HG03097 (cell line): ENCODE data around the gene IKZF3.
"Not testable (repeated sequence)": the region's sequence is repeated elsewhere in the genome, so short reads cannot be mapped to it uniquely, and the experiment has no call there.

Experiments used
- ATAC-seq: cut with Tn5 transposase; IDR thresholded peaks from one replicate; pipeline ENCODE4 v1.9.1; 2021; ENCODE audit not compliant: unreplicated experiment, low FRiP score

The IKZF3 gene

GRCh38 chr17:39861235-39861634, 2.9 kb downstream of the IKZF3 start:
- no peak for ATAC-seq

- ATAC-seq = not testable (repeated sequence)
Measured at GRCh38 chr17:39855911-39856649, 8.0 kb downstream of the IKZF3 start.

- ATAC-seq = no peak
Measured at GRCh38 chr17:39854909-39855308, 9.2 kb downstream of the IKZF3 start.

GRCh38 chr17:39852239-39852638, 11.9 kb downstream of the IKZF3 start:
- no peak for ATAC-seq

GRCh38 chr17:39850186-39850585, 13.9 kb downstream of the IKZF3 start:
- not testable (repeated sequence) for ATAC-seq

GRCh38 chr17:39848600-39848999, 15.5 kb downstream of the IKZF3 start:
- ATAC-seq = no peak

- no peak for ATAC-seq
Measured at GRCh38 chr17:39846205-39846604, 17.9 kb downstream of the IKZF3 start.

GRCh38 chr17:39845052-39845846, 18.9 kb downstream of the IKZF3 start:
- ATAC-seq = no peak

- ATAC-seq = no peak
Measured at GRCh38 chr17:39841134-39841683, 22.9 kb downstream of the IKZF3 start.

GRCh38 chr17:39838784-39839183, 25.3 kb downstream of the IKZF3 start:
- no peak for ATAC-seq

GRCh38 chr17:39838057-39838456, 26.1 kb downstream of the IKZF3 start:
- ATAC-seq = no peak

GRCh38 chr17:39836117-39836516, 28.0 kb downstream of the IKZF3 start:
- ATAC-seq = no peak

- no peak for ATAC-seq
Measured at GRCh38 chr17:39835038-39835786, 28.9 kb downstream of the IKZF3 start.

- no peak for ATAC-seq
Measured at GRCh38 chr17:39834017-39834416, 30.1 kb downstream of the IKZF3 start.

- ATAC-seq = no peak
Measured at GRCh38 chr17:39831588-39831987, 32.5 kb downstream of the IKZF3 start.

- ATAC-seq = no peak
Measured at GRCh38 chr17:39828443-39828842, 35.7 kb downstream of the IKZF3 start.

- no peak for ATAC-seq
Measured at GRCh38 chr17:39826334-39826733, 37.8 kb downstream of the IKZF3 start.

- ATAC-seq = no peak
Measured at GRCh38 chr17:39823407-39824054, 40.6 kb downstream of the IKZF3 start.

- no peak for ATAC-seq
Measured at GRCh38 chr17:39822051-39822451, 42.1 kb downstream of the IKZF3 start.

GRCh38 chr17:39820987-39821386, 43.1 kb downstream of the IKZF3 start:
- ATAC-seq = no peak
